HCT116 (cell line): ENCODE data around the gene SSR2. TPM values are rescaled to one million over a fixed set of nuclear protein-coding genes. Genes with fewer than 3 reads are reported as not detected.

Experiments
- ATAC-seq: fragments of 200-7000 bp; cut with Tn5 transposase; 2 replicates; pipeline ENCODE4 v1.9.1; 2020; ENCODE audit warnings: mild to moderate bottlenecking, moderate library complexity
- BruUV-seq: library from RNA; stranded (reverse); fragments of 400-500 nt; replicated peaks from 2 replicates; lab custom pipeline; 2021; lab: Mats Ljungman, UMichigan
- CTCF ChIA-PET: fragments of 300-600 bp; sonication (Branson Sonifier 250); formaldehyde crosslinking; loops from one replicate; lab custom pipeline; 2021; ENCODE audit warnings: antibody characterized with exemption; lab: Charles Lee
- POLR2A ChIA-PET: fragments of 300-600, 350-600 bp; sonication (Branson Sonifier 250); formaldehyde crosslinking; loops from one replicate; lab custom pipeline; 2021; ENCODE audit warnings: antibody characterized with exemption; lab: Charles Lee
- RAD21 ChIA-PET, 2 experiments: fragments of 300-600 bp; sonication (Branson Sonifier 250); formaldehyde crosslinking; loops; one replicate each; lab custom pipeline; 2023; ENCODE audit warnings: low total read pairs in 2 of 2; ENCODE audit not compliant: uncharacterized antibody in 2 of 2, unreplicated experiment in 2 of 2, low non-redundant PET in 1 of 2; lab: Charles Lee
- DNase-seq: peaks from one replicate; pipeline ENCODE4 v3.0.0-alpha.2; 2010; ENCODE audit warnings: low read depth, low spot score
- H2AFZ ChIP-seq: fragments of 200-600 bp; shearing (Covaris generic), sonication (generic); 2 replicates; pipeline ENCODE4 v1.6.1; 2017; ENCODE audit warnings: low read depth, mixed run types, mixed read lengths, antibody characterized with exemption, low read length; ENCODE audit not compliant: poor library complexity, severe bottlenecking
- H3K27ac ChIP-seq: 2 replicates; pipeline ENCODE4 v1.5.1; 2012; ENCODE audit warnings: low read depth, low read length
- H3K27me3 ChIP-seq: fragments of 200-600 bp; sonication (generic); 2 replicates; pipeline ENCODE4 v1.6.1; 2016; ENCODE audit warnings: mixed run types, low read length, mixed read lengths; ENCODE audit not compliant: insufficient read depth
- H3K36me3 ChIP-seq, 2 experiments: fragments of 200-500 bp in 1 of 2; fragments of 200-600 bp in 1 of 2; sonication (Bioruptor generic) in 1 of 2; sonication (generic) in 1 of 2; 2 replicates each; pipeline versions ENCODE4 v1.5.1 to v1.6.1; 2014 to 2016; ENCODE audit warnings: low read length in 2 of 2, inconsistent platforms in 1 of 2, mixed read lengths in 1 of 2, mixed run types in 1 of 2; ENCODE audit not compliant: insufficient read depth in 2 of 2, control insufficient read depth in 1 of 2
- H3K4me1 ChIP-seq, 2 experiments: fragments of 200-600 bp in 1 of 2; sonication (generic) in 1 of 2; 2 replicates each; pipeline versions ENCODE4 v1.5.1 to v1.6.1; 2012 to 2017; ENCODE audit warnings: low read length in 2 of 2, inconsistent platforms in 1 of 2, mild to moderate bottlenecking in 1 of 2, mixed read lengths in 1 of 2, mixed run types in 1 of 2, moderate library complexity in 1 of 2; ENCODE audit not compliant: insufficient read depth in 2 of 2, control insufficient read depth in 1 of 2
- H3K4me2 ChIP-seq: fragments of 200-600 bp; sonication (generic); 2 replicates; pipeline ENCODE4 v1.6.1; 2017; ENCODE audit warnings: mixed run types, low read length, mixed read lengths
- H3K4me3 ChIP-seq, 2 experiments: fragments of 200-600 bp in 1 of 2; sonication (generic) in 1 of 2; replicated peaks in 1 of 2; 2 replicates each; pipeline ENCODE4 v1.5.1; 2011 to 2016; ENCODE audit warnings: low read length in 2 of 2, control low read depth in 1 of 2, low read depth in 1 of 2, mild to moderate bottlenecking in 1 of 2, mixed read lengths in 1 of 2, mixed run types in 1 of 2
- H3K79me2 ChIP-seq: fragments of 200-600 bp; sonication (generic); 2 replicates; pipeline ENCODE4 v1.6.1; 2017; ENCODE audit warnings: mild to moderate bottlenecking, mixed run types, low read length, moderate library complexity, mixed read lengths; ENCODE audit not compliant: insufficient read depth
- H3K9ac ChIP-seq: fragments of 200-600 bp; sonication (generic); 2 replicates; pipeline ENCODE4 v1.6.1; 2016; ENCODE audit warnings: low read length, mixed read lengths
- H3K9me2 ChIP-seq: fragments of 200-600 bp; sonication (generic), shearing (Covaris generic); 2 replicates; pipeline ENCODE4 v1.6.1; 2017; ENCODE audit warnings: mixed run types, mild to moderate bottlenecking, moderate library complexity; ENCODE audit not compliant: insufficient read depth
- H3K9me3 ChIP-seq, 2 experiments: fragments of 200-500 bp in 1 of 2; fragments of 200-600 bp in 1 of 2; sonication (Bioruptor generic) in 1 of 2; sonication (generic) in 1 of 2; 2 replicates each; pipeline ENCODE4 v1.6.1; 2014 to 2017; ENCODE audit warnings: low read length in 2 of 2, mixed read lengths in 2 of 2, inconsistent platforms in 1 of 2, low read depth in 1 of 2, mild to moderate bottlenecking in 1 of 2, mixed run types in 1 of 2, moderate library complexity in 1 of 2; ENCODE audit not compliant: control insufficient read depth in 1 of 2, insufficient read depth in 1 of 2
- H4K20me1 ChIP-seq: fragments of 200-600 bp; sonication (generic), shearing (Covaris generic); 2 replicates; pipeline ENCODE4 v1.6.1; 2017; ENCODE audit warnings: mixed run types, mild to moderate bottlenecking, moderate library complexity; ENCODE audit not compliant: insufficient read depth
- CTCF ChIP-seq, 3 experiments: fragments of 200-600 bp in 1 of 3; sonication (generic) in 1 of 3; IDR thresholded peaks in 2 of 3; conservative IDR thresholded peaks in 1 of 3; 2 replicates each; pipeline ENCODE4 v1.5.1; 2012 to 2017; ENCODE audit warnings: low read depth in 2 of 3, low read length in 2 of 3, antibody characterized with exemption in 1 of 3, borderline replicate concordance in 1 of 3, control low read depth in 1 of 3, mild to moderate bottlenecking in 1 of 3, mixed read lengths in 1 of 3, mixed run types in 1 of 3, moderate library complexity in 1 of 3; ENCODE audit not compliant: insufficient read depth in 1 of 3
- POLR2A ChIP-seq: IDR thresholded peaks from 2 replicates; pipeline ENCODE4 v1.7.0; 2011; ENCODE audit warnings: borderline replicate concordance; ENCODE audit not compliant: insufficient read depth, insufficient read length; ENCODE audit errors: extremely low read depth
- RAD21 ChIP-seq: IDR thresholded peaks from 2 replicates; pipeline ENCODE4 v1.6.1; 2012; ENCODE audit warnings: low read depth, mild to moderate bottlenecking
- REST ChIP-seq: IDR thresholded peaks from 2 replicates; pipeline ENCODE4 v1.6.1; 2012; ENCODE audit warnings: low read depth
- SRF ChIP-seq: IDR thresholded peaks from 2 replicates; pipeline ENCODE4 v1.6.1; 2012; ENCODE audit warnings: low read depth
- TCF7L2 ChIP-seq: IDR thresholded peaks from 2 replicates; pipeline ENCODE4 v1.7.0; 2011; ENCODE audit warnings: borderline replicate concordance, inconsistent platforms; ENCODE audit not compliant: insufficient read depth, insufficient read length; ENCODE audit errors: extremely low read depth
- ZBTB33 ChIP-seq: IDR thresholded peaks from 2 replicates; pipeline ENCODE4 v1.6.1; 2011; ENCODE audit warnings: mild to moderate bottlenecking, low read length, moderate library complexity; ENCODE audit not compliant: insufficient replicate concordance; ENCODE audit errors: extremely low read depth
- intact Hi-C: fragments of 100-400 bp; cut with micrococcal nuclease; formaldehyde crosslinking; loops from 2 replicates; pipeline ENCODE4 v1.10.0; 2022
- total RNA-seq: library from RNA; stranded (reverse); gene quantifications from one replicate; pipeline ENCODE4 v1.2.1, GENCODE V29; 2021; ENCODE audit not compliant: unreplicated experiment

Gene SSR2
- total RNA-seq, 1 experiment from 2014 or later = 153 TPM

DNA sequence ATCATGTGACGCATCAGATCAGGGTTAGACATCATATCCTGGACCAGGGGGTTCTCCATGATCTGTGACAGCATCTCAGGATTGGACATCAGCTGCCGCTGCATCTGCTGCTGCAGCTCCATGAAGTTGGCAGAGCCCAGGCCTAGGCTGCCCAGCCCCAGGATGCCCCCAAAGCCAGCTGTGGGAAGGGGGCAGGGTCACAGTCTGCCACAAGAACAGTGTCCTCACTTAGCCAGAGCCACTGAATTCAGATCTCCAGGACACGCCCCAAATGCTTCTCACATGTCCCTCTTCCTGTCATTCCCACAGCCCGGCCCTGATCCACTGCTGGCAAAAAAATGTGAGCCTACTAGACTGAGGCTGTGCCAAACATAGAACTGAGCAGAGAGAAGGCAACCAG, 29.6 kb upstream of the SSR2 start:
- TF ChIP-seq SRF (no peak), POLR2A (no peak), TCF7L2 (no peak), ZBTB33 (no peak), CTCF (IDR thresholded peaks at IDR 0.05 in 2 of 3, conservative IDR thresholded peaks at IDR 0.05 in 1 of 3; ENCODE audit: borderline replicate concordance in 1 of 3, insufficient read depth in 1 of 3, low read depth in 2 of 3, low read length in 2 of 3) (no peak), REST (no peak), RAD21 (no peak)
- ChIA-PET CTCF (no interaction called here), POLR2A (no interaction called here), RAD21 (no interaction called here)
- intact Hi-C loops = loop anchor here (5.0 kb wide), 1 partner anchor 108 kb away; the partner anchor contains the start of gene RXFP4
- DNase-seq (no peak), ATAC-seq (no peak)
- peaks cover 29% of the 10 kb centered on the region for H3K79me2 ChIP-seq
- no peak overlapping the region for H3K4me2 ChIP-seq
- no peaks in the 10 kb centered on the region for H3K27me3 ChIP-seq
- H3K27ac ChIP-seq = no peak overlapping the region
- H3K9me3 ChIP-seq = no peaks in the 10 kb centered on the region
- H2AFZ ChIP-seq = no peak overlapping the region
- peaks cover 3 to 12% of the 10 kb centered on the region in 2 experiments; a peak in 3 of 4 replicates for H3K4me1 ChIP-seq
- no peaks in the 10 kb centered on the region for H3K9me2 ChIP-seq
- H4K20me1 ChIP-seq = no peaks in the 10 kb centered on the region
- no TSS peak for BruUV-seq
- no peak overlapping the region for H3K9ac ChIP-seq
- no peak overlapping the region for H3K4me3 ChIP-seq
- H3K36me3 ChIP-seq = peaks cover 16 to 17% of the 10 kb centered on the region in 2 experiments
